H9 (cell line): Measurements from ENCODE around the gene KIAA1671. TPM values are rescaled to one million over a fixed set of nuclear protein-coding genes. Genes with fewer than 3 reads are reported as not detected.

Experiments used
- total RNA-seq: library from RNA; stranded (reverse); gene quantifications from 2 replicates; pipeline ENCODE4 v1.2.1, GENCODE V29; 2021

KIAA1671 gene
- total RNA-seq, 1 experiment from 2014 or later: 22.6 TPM

Other genes starting within 250 kb of the KIAA1671 start
- gene PIWIL3, start 178.0 kb upstream of the KIAA1671 start, total RNA-seq: 0.07 and 0.09 TPM in 2 replicates
- gene SGSM1, start 146.5 kb upstream of the KIAA1671 start, total RNA-seq: 3.2 and 4.3 TPM in 2 replicates
- not detected in 2 replicates for gene LHFPL7, start 6.0 kb upstream of the KIAA1671 start, total RNA-seq
- gene CRYBB3, start 247.1 kb downstream of the KIAA1671 start, total RNA-seq: 0.39 and 0.53 TPM in 2 replicates